ENCODE data around the gene FYB1.

The FYB1 gene

GRCh38 chr5:39191216-39191615, 28.1 kb downstream of the FYB1 start (continued):
- TF ChIP-seq CSRNP3 (CRISPR knock-in tag; IDR thresholded peaks at IDR 0.05) (no peak), ZFP3 (CRISPR knock-in tag; IDR thresholded peaks at IDR 0.05) (no peak), ZNF8 (CRISPR knock-in tag; IDR thresholded peaks at IDR 0.05) (no peak), ISL1 (CRISPR knock-in tag; IDR thresholded peaks at IDR 0.05) (no peak), ESRRG (CRISPR knock-in tag; IDR thresholded peaks at IDR 0.05) (no peak)

GRCh38 chr5:39190311-39191102, 28.9 kb downstream of the FYB1 start:
- ATAC-seq, result no peak
- TF ChIP-seq ZFP3 (CRISPR knock-in tag; IDR thresholded peaks at IDR 0.05) (no peak), ZNF70 (CRISPR knock-in tag; IDR thresholded peaks at IDR 0.05) (no peak), ISL1 (CRISPR knock-in tag; IDR thresholded peaks at IDR 0.05) (no peak)

- TF ChIP-seq PATZ1 (CRISPR knock-in tag; IDR thresholded peaks at IDR 0.05; ENCODE audit: borderline replicate concordance) (no peak), BACH2 (CRISPR knock-in tag; IDR thresholded peaks at IDR 0.05; ENCODE audit: borderline replicate concordance) (no peak), TSHZ2 (CRISPR knock-in tag; IDR thresholded peaks at IDR 0.05) (no peak), CREB5 (CRISPR knock-in tag; IDR thresholded peaks at IDR 0.05; ENCODE audit: low read depth) (no peak), ZNF8 (CRISPR knock-in tag; IDR thresholded peaks at IDR 0.05) (no peak), TCF4 (CRISPR knock-in tag; IDR thresholded peaks at IDR 0.05; ENCODE audit: borderline replicate concordance) (no peak), ISL1 (CRISPR knock-in tag; IDR thresholded peaks at IDR 0.05) (no peak), ZC3H10 (CRISPR knock-in tag; IDR thresholded peaks at IDR 0.05) (no peak), OSR1 (CRISPR knock-in tag; IDR thresholded peaks at IDR 0.05) (no peak), ARNTL (CRISPR knock-in tag; IDR thresholded peaks at IDR 0.05; ENCODE audit: borderline replicate concordance, low read depth) (no peak), CSRNP3 (CRISPR knock-in tag; IDR thresholded peaks at IDR 0.05) (no peak), CSDC2 (CRISPR knock-in tag; IDR thresholded peaks at IDR 0.05) (no peak), SNAI2 (CRISPR knock-in tag; IDR thresholded peaks at IDR 0.05) (no peak), GLIS3 (CRISPR knock-in tag; IDR thresholded peaks at IDR 0.05) (no peak), ZFP30 (CRISPR knock-in tag; IDR thresholded peaks at IDR 0.05) (no peak), ZFP3 (CRISPR knock-in tag; IDR thresholded peaks at IDR 0.05) (no peak)
- no peak for ATAC-seq
Observed at GRCh38 chr5:39189292-39189955, 29.9 kb downstream of the FYB1 start.
